Measurements from ENCODE around the gene USP19.

- no peak for TF ChIP-seq POLR2A (IDR thresholded peaks at IDR 0.05)
- TF ChIP-seq, protein P1, sequence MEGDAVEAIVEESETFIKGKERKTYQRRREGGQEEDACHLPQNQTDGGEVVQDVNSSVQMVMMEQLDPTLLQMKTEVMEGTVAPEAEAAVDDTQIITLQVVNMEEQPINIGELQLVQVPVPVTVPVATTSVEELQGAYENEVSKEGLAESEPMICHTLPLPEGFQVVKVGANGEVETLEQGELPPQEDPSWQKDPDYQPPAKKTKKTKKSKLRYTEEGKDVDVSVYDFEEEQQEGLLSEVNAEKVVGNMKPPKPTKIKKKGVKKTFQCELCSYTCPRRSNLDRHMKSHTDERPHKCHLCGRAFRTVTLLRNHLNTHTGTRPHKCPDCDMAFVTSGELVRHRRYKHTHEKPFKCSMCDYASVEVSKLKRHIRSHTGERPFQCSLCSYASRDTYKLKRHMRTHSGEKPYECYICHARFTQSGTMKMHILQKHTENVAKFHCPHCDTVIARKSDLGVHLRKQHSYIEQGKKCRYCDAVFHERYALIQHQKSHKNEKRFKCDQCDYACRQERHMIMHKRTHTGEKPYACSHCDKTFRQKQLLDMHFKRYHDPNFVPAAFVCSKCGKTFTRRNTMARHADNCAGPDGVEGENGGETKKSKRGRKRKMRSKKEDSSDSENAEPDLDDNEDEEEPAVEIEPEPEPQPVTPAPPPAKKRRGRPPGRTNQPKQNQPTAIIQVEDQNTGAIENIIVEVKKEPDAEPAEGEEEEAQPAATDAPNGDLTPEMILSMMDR (IDR thresholded peaks at IDR 0.05) = no peak
Measured at GRCh38 chr3:49166752-49167556, 46.3 kb upstream of the USP19 start.

All from uterus (tissue), 2 donors.